Measurements from ENCODE around the gene SLC22A23. TPM values are rescaled to one million over a fixed set of nuclear protein-coding genes. Genes with fewer than 3 reads are reported as not detected.

SLC22A23 gene
- polyA plus RNA-seq, 4 donors, result 9.8 to 14.0 (median 11.9) TPM

DNA sequence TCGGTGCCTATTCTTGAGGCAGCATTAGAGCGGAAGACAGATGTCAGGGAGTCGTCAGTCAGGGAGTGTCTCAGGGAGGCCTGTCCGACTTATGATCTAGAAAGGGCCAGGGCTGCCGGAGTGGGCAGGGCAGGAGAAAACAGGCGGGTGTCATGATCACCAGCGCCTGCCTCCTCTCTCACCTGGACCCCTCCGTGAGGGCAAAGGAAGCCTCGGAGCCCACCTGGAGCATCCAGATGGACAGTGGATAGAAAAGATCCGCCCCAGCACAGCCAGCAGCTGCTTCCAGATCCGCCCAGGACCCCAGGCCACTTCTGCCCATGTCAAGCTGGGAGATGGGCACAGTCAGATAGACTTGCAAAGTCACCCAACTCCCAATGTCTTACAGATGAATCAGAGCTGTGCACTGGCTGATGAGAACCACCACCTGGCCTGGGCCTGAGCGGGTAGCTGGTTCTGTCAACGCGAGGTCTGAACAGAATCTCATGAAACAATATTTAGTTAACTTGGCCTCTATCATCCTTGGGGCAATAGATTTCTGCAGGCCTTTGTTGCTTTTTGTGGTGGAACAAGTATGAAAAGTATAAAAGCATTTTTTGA lies 175.9 kb downstream of the SLC22A23 start:
- no peak for DNase-seq (ENCODE audit: low read depth in 4 of 4, low spot score in 2 of 4)

GRCh38 chr6:3280091-3280490 lies 176.8 kb downstream of the SLC22A23 start:
- no peak for DNase-seq (ENCODE audit: low read depth in 4 of 4, low spot score in 2 of 4)

GRCh38 chr6:3278691-3279090 lies 178.2 kb downstream of the SLC22A23 start:
- DNase-seq (ENCODE audit: low read depth in 4 of 4, low spot score in 2 of 4), result no peak

- no peak for DNase-seq (ENCODE audit: low read depth in 4 of 4, low spot score in 2 of 4)
Measured at GRCh38 chr6:3277851-3278416, 178.9 kb downstream of the SLC22A23 start.

GRCh38 chr6:3277251-3277650 lies 179.6 kb downstream of the SLC22A23 start:
- DNase-seq (ENCODE audit: low read depth in 4 of 4, low spot score in 2 of 4), result no peak

GRCh38 chr6:3276174-3277167 lies 180.4 kb downstream of the SLC22A23 start:
- no peak for DNase-seq (ENCODE audit: low read depth in 4 of 4, low spot score in 2 of 4)

DNA sequence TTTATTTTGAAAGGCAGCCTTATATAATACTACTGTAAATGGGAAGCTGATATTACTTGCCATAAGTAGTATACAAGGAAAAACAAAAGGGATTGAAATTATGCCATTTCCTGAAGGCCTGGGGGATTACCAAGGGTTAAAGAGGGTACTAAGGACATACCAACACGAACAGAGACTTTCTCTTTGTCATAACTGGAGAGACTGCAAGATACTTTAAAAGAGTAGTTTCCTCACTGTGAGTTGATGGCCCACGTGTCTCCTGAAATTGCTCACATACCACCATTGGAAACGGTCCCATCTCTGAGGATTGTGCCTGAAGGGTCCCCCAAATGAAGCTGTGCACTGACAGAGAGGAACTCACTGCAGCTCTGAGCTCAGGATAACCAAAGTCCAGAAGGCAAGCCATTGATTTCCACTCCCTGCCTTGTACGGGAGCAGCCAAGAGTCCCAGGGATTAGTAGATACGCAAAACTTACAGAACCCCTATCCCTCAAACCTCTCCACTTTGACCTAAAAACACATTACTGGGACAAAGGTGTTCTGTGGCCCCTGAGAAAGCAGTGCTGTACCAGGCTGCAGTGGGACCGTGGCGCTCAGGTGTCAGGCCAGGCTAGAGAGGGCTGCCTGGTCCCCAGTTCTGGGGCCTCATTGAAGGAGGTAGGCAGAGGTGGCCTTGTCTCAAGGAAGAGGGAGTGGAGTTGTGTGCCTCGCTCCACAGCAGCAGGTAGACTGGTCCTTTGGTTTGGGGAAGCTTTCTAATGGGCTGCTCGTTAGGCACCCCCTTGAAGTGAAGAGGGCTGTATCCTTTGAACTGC lies 182.9 kb downstream of the SLC22A23 start:
- no peak for DNase-seq (ENCODE audit: low read depth in 4 of 4, low spot score in 2 of 4)

- no peak for DNase-seq (ENCODE audit: low read depth in 4 of 4, low spot score in 2 of 4)
Measured at GRCh38 chr6:3272911-3273547, 183.8 kb downstream of the SLC22A23 start.

DNA sequence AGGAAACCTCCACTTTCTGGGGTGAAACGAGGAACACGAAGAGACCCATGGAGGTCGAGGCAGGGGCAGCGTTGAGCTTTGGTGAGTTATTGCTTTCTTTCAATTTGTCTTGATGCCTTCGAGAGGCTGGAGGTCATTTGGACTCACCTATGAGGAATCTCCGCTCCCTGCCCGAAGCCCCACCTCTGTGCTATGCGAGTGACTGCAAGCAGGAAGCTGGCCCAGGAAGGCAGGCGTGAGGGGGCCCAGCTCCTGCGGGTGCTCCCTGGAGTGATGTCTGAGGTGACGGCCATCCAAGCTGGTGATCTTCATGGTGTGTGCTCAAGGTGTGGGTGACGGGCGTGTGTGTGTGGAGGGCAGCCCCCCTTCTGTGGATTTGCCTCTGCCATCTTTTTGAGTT lies 185.1 kb downstream of the SLC22A23 start:
- no peak for DNase-seq (ENCODE audit: low read depth in 4 of 4, low spot score in 2 of 4)

DNA sequence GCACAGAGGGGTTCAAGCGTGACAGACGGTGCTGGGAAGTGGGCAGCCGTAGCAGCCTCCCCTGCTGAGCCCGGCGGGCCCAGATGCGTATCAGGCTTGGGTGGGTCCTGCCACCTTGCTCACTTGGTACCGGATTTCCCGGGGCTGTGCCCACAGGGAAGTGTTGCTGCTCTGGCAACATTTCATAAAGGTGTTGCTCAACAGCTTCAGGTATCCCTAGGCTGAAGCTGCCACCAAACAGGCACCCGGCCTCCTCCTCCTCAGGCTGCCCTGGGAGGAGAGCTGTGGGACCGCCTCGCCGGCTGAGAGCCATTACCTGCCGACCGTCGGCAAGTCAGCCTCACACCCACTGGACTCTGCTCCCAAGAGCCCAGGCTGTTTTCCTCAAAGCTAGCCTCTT lies 186.6 kb downstream of the SLC22A23 start:
- no peak for DNase-seq (ENCODE audit: low read depth in 4 of 4, low spot score in 2 of 4)

GRCh38 chr6:3269281-3269975 lies 187.4 kb downstream of the SLC22A23 start:
- DNase-seq (ENCODE audit: low read depth in 4 of 4, low spot score in 2 of 4), result no peak

- no peak for DNase-seq (ENCODE audit: low read depth in 4 of 4, low spot score in 2 of 4)
Measured at GRCh38 chr6:3268680-3269079, 188.2 kb downstream of the SLC22A23 start.

DNA sequence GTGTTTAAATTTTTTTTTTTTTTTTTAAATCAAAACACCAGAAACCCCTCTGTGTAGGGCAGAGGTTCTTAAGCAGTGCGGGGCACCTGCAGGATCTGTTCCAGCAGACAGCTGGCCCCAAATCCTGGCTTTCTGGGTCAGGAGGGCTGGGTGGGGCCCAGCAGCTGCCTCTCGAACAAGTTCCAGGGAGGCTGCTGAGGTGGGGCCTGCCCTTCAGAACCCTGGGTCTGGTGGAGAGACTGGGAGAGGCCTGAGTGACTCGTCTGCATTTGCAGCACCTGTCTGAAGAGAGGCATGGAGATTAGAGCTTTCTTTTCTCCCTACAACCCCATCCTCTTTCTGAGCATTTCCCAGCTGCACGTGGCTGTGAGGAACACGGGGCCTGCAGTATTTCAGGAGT lies 189.7 kb downstream of the SLC22A23 start:
- DNase-seq (ENCODE audit: low read depth in 4 of 4, low spot score in 2 of 4), result no peak

DNA sequence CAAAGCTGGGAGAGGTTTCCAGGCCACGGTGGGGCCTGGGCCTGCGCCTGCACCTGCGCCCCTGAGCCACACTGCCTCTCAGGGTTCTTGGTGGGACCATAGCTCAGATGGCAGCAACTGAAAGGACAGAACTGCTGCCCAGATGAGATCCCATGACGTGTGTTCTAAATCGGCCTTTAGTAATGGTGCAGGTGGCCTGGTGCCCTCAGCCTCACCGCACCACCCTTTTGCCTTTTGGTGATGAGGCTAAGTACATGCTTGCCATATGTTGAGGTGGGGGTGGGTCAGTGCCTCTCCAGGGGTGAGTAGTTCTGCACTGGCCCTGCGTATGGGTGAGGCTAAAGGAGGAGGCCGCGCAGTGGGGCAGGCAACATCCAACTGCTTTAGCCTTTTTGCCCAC lies 190.7 kb downstream of the SLC22A23 start:
- no peak for DNase-seq (ENCODE audit: low read depth in 4 of 4, low spot score in 2 of 4)

- no peak for DNase-seq (ENCODE audit: low read depth in 4 of 4, low spot score in 2 of 4)
Measured at GRCh38 chr6:3265671-3266070, 191.2 kb downstream of the SLC22A23 start.

- DNase-seq (ENCODE audit: low read depth in 4 of 4, low spot score in 2 of 4), result no peak
Measured at GRCh38 chr6:3264356-3264755, 192.5 kb downstream of the SLC22A23 start.

GRCh38 chr6:3263096-3263495 lies 193.8 kb downstream of the SLC22A23 start:
- no peak for DNase-seq (ENCODE audit: low read depth in 4 of 4, low spot score in 2 of 4)

DNA sequence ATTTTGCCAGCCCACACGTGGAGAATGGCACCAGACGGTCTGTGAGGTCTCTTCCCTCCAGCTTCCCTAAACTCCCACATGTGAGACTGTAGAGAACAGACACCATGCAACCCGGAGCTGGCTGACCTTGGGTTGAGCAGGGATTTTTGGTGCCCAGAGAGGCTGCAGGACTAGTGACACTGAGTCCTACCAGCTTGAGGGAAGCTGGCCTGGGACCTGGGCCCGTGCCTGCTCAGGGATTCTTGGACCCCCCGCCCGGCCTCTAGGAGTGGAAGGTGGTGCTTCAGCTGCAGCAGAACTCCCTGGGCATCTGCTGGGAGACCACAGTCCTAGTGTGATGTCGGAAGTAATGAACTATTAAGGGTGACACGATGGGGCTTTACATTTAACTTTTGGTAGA lies 194.9 kb downstream of the SLC22A23 start:
- no peak for DNase-seq (ENCODE audit: low read depth in 4 of 4, low spot score in 2 of 4)

DNA sequence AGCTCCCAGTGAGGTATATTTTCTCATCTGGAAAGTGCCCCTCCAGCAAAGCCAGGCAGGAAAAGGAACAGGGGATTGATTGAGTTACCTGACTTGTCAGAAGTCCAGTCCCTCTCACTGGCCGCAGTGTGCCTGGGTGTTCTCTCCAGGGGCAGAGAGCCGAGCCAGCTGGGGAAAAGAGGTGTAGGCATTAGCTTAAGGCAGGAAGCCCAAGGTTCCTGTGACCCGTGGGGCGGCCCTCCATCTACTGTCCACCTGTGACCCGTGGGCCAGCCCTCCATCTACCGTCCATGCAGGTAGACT lies 195.4 kb downstream of the SLC22A23 start:
- DNase-seq (ENCODE audit: low read depth in 4 of 4, low spot score in 2 of 4), result no peak
